Measurements from ENCODE around the gene MAN1A1. TPM values are rescaled to one million over a fixed set of nuclear protein-coding genes. Genes with fewer than 3 reads are reported as not detected.

The MAN1A1 gene
- total RNA-seq, 1 donor from 2014 or later, result 2.9 TPM

DNA sequence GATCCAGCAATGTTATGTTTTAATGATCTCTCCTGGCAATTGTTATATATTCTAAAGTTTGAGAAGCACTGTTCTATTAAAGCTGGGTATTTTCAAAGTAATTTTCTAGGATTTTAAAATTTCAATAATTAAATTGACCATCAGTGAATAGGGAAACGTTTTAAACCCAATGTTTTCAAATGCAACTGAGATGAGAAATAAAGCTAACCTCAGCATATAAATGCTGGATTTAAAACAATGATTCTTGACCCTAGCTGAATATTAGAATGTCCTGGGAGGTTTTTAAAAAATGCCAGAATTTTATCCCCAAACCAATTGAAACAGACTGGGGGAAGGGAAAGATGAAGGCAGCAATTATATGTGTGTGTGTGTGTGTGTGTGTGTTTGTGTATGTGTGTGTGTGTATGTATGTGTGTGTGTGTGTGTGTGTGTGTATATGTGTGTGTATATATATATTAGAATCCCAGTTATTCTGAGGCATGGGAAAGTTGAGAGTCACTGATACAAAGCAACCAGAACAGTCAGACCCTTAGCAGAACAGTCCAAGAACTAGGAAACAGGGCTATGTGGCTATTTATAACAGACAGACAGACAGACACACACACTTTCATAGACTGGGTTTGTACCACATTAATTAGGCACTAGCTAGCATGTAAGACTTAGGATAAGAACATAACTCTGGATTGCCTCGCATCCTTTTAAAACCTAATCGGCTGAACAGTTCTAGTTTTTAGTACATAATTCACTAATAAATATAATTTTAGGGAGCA is 107.8 kb downstream of the MAN1A1 start:
- no peaks in the 10 kb centered on the region for H3K27me3 ChIP-seq (ENCODE audit: control insufficient read depth, insufficient read depth, low read length)
- TF ChIP-seq, protein P1, sequence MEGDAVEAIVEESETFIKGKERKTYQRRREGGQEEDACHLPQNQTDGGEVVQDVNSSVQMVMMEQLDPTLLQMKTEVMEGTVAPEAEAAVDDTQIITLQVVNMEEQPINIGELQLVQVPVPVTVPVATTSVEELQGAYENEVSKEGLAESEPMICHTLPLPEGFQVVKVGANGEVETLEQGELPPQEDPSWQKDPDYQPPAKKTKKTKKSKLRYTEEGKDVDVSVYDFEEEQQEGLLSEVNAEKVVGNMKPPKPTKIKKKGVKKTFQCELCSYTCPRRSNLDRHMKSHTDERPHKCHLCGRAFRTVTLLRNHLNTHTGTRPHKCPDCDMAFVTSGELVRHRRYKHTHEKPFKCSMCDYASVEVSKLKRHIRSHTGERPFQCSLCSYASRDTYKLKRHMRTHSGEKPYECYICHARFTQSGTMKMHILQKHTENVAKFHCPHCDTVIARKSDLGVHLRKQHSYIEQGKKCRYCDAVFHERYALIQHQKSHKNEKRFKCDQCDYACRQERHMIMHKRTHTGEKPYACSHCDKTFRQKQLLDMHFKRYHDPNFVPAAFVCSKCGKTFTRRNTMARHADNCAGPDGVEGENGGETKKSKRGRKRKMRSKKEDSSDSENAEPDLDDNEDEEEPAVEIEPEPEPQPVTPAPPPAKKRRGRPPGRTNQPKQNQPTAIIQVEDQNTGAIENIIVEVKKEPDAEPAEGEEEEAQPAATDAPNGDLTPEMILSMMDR (IDR thresholded peaks at IDR 0.05; ENCODE audit: insufficient read depth, low read length, severe bottlenecking), result no peak
- H3K36me3 ChIP-seq (ENCODE audit: control insufficient read depth, insufficient read depth, low read length), result no peaks in the 10 kb centered on the region
- DNase-seq (ENCODE audit: low read depth) (no peak), FAIRE-seq (no peak)
- H3K4me3 ChIP-seq (ENCODE audit: low read depth, low read length), result no peak overlapping the region

DNA sequence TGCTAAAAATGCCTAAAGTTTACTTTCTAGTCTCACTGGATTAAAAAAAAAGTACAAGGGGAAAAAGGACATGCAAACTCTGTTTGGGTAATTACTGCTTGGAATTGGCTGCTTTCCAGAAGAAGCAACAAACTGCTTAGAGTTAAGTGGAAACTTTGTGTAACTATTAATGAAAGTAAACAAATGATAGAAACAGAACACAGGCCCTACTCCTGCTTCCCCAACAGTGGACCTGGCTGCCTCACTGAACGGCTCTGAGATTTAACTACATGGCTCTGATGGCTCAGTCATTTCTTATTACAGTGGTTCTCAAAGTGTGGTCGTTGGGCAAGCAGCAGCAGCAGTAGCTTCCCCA is 108.5 kb downstream of the MAN1A1 start:
- Histone ChIP-seq H3K27me3 (ENCODE audit: control insufficient read depth, insufficient read depth, low read length) (no peaks in the 10 kb centered on the region), H3K36me3 (ENCODE audit: control insufficient read depth, insufficient read depth, low read length) (no peaks in the 10 kb centered on the region), H3K4me3 (ENCODE audit: low read depth, low read length) (no peak overlapping the region)
- FAIRE-seq, result no peak
- DNase-seq (ENCODE audit: low read depth), result no peak
- TF ChIP-seq, protein P1 (IDR thresholded peaks at IDR 0.05; ENCODE audit: insufficient read depth, low read length, severe bottlenecking), result no peak

DNA sequence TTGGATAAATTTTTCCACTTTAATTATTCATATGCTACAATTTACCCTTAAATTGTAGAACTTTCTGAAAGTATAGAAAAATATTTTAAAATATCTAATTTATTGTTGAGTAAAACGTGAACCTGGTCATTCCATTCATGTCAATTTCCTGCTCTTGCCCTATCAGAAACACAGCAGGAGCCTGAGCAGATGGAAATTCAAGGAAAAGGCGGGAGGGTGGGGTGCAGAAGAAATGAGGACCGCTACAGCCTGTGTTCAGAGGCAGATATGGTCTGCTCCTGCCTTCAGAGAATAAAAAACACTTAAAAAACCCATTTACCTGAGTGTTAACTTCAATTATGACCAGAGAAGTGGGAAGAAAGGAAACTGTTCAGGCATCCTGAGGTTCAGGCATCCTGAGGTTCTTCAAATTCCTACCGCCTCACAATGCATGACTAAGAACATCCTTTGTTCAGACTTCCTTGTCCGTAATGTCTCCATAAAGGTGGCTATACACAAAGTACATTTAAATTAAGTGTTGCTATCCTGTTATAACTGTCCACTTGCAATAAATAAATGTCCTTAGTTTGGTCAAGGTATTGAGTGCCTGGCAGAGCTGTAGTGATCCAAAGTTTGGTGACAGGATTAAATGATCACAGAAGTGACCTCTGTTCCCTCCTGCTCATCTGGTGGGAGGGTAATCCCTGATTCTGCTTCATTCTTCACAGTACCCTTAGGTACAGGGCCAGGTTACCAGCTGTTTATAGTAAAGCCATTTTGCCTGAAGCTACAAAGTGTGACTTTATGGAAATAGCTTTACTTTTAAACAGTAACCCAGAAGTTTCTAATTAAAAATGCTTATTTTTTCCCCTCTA is 109.1 kb downstream of the MAN1A1 start:
- DNase-seq (ENCODE audit: low read depth), result peak; percentile 29
- Histone ChIP-seq H3K27me3 (ENCODE audit: control insufficient read depth, insufficient read depth, low read length) (no peaks in the 10 kb centered on the region), H3K36me3 (ENCODE audit: control insufficient read depth, insufficient read depth, low read length) (no peaks in the 10 kb centered on the region), H3K4me3 (ENCODE audit: low read depth, low read length) (no peak overlapping the region)
- TF ChIP-seq, protein P1 (IDR thresholded peaks at IDR 0.05; ENCODE audit: insufficient read depth, low read length, severe bottlenecking), result no peak
- no peak for FAIRE-seq

DNA sequence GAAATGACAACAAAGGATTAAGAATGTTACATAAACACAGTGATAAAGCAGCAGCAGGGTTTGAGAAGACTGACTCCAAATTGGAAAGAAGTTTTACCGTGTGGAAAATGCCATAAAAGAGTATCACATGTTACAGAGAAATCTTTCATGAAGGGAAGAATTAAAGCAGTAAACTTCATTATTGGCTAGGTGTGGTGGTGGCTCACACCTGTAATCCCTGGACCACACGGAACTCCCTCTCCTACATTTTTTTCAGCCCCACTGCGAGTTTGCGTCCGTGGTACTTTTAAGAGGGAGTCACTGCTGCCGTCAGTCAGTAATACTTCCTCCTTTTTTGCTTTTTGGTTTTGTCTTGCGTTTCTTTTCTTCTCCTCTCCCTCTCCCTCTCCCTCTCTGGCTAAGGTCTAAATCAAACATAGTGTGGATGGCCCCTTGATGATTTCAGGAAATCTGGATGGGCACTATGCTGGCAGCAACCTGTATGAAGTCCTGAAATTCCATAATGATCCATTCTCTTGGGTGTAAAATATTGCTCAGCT is 112.3 kb downstream of the MAN1A1 start:
- TF ChIP-seq, protein P1 (IDR thresholded peaks at IDR 0.05; ENCODE audit: insufficient read depth, low read length, severe bottlenecking), result no peak
- FAIRE-seq (peak; percentile 100), DNase-seq (ENCODE audit: low read depth) (no peak)
- H3K36me3 ChIP-seq (ENCODE audit: control insufficient read depth, insufficient read depth, low read length), result no peaks in the 10 kb centered on the region
- H3K27me3 ChIP-seq (ENCODE audit: control insufficient read depth, insufficient read depth, low read length), result no peaks in the 10 kb centered on the region
- no peak overlapping the region for H3K4me3 ChIP-seq (ENCODE audit: low read depth, low read length)

DNA sequence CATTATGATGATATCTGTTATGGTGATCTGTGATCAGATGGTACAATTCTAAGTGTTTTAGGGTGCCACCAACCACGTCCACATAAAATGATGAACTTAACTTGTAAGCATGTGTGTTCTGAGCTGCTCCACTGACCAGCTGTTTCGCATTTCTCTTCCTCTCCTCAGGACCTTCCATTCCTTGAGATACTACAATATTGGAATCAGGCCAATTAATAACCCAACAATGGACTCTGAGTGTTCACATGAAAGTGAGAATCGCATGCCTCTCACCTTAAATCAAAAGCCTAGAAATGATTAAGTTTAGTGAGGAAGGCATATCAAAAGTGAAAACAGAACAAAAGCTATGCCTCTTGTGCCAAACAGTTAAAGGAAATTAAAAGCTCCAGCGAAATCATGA is 114.6 kb downstream of the MAN1A1 start:
- no peaks in the 10 kb centered on the region for H3K27me3 ChIP-seq (ENCODE audit: control insufficient read depth, insufficient read depth, low read length)
- no peak overlapping the region for H3K4me3 ChIP-seq (ENCODE audit: low read depth, low read length)
- DNase-seq (ENCODE audit: low read depth) (no peak), FAIRE-seq (no peak)
- TF ChIP-seq, protein P1 (IDR thresholded peaks at IDR 0.05; ENCODE audit: insufficient read depth, low read length, severe bottlenecking), result no peak
- H3K36me3 ChIP-seq (ENCODE audit: control insufficient read depth, insufficient read depth, low read length), result no peaks in the 10 kb centered on the region

Measured in bronchial epithelial cell (primary cell).